ENCODE data around the gene EED.

Gene EED

GRCh38 chr11:86244522-86245368 is at the start of gene EED:
Gene EED (plus strand): TSS chr11:86244753. CDS start chr11:86245230, 477 bp downstream.
- peak; percentile 94 for DNase-seq (ENCODE audit: low spot score)

- DNase-seq (ENCODE audit: low spot score), result no peak
Observed at GRCh38 chr11:86194998-86195397, 49.6 kb upstream of the EED start.

GRCh38 chr11:86196085-86196696 is 48.4 kb upstream of the EED start:
- DNase-seq (ENCODE audit: low spot score), result no peak

GRCh38 chr11:86196913-86197312 is 47.6 kb upstream of the EED start:
- DNase-seq (ENCODE audit: low spot score), result no peak

- DNase-seq (ENCODE audit: low spot score), result no peak
Observed at GRCh38 chr11:86197448-86197847, 47.1 kb upstream of the EED start.

GRCh38 chr11:86198139-86198538 is 46.4 kb upstream of the EED start:
- no peak for DNase-seq (ENCODE audit: low spot score)

GRCh38 chr11:86199354-86199753 is 45.2 kb upstream of the EED start:
- no peak for DNase-seq (ENCODE audit: low spot score)

GRCh38 chr11:86201371-86201884 is 43.1 kb upstream of the EED start:
- no peak for DNase-seq (ENCODE audit: low spot score)

- no peak for DNase-seq (ENCODE audit: low spot score)
Observed at GRCh38 chr11:86202013-86202336, 42.6 kb upstream of the EED start.

GRCh38 chr11:86204356-86204755 is 40.2 kb upstream of the EED start:
- DNase-seq (ENCODE audit: low spot score), result no peak

- DNase-seq (ENCODE audit: low spot score), result no peak
Observed at GRCh38 chr11:86205421-86206336, 38.9 kb upstream of the EED start.

GRCh38 chr11:86206337-86206695 is 38.2 kb upstream of the EED start:
- DNase-seq (ENCODE audit: low spot score), result no peak

- DNase-seq (ENCODE audit: low spot score), result no peak
Observed at GRCh38 chr11:86207413-86207812, 37.1 kb upstream of the EED start.

GRCh38 chr11:86208572-86208971 is 36.0 kb upstream of the EED start:
- DNase-seq (ENCODE audit: low spot score), result no peak

GRCh38 chr11:86209806-86210657 is 34.5 kb upstream of the EED start:
- DNase-seq (ENCODE audit: low spot score), result no peak

GRCh38 chr11:86210898-86211297 is 33.7 kb upstream of the EED start:
- no peak for DNase-seq (ENCODE audit: low spot score)

- no peak for DNase-seq (ENCODE audit: low spot score)
Observed at GRCh38 chr11:86211619-86212018, 32.9 kb upstream of the EED start.

GRCh38 chr11:86212019-86212611 is 32.4 kb upstream of the EED start:
- no peak for DNase-seq (ENCODE audit: low spot score)

GRCh38 chr11:86214710-86215109 is 29.8 kb upstream of the EED start:
- DNase-seq (ENCODE audit: low spot score), result no peak

GRCh38 chr11:86218125-86219084 is 26.1 kb upstream of the EED start:
- DNase-seq (ENCODE audit: low spot score), result peak; percentile 89
